Measurements from ENCODE around the gene TRPV3. TPM values are rescaled to one million over a fixed set of nuclear protein-coding genes. Genes with fewer than 3 reads are reported as not detected.
"Not testable (repeated sequence)": the region's sequence is repeated elsewhere in the genome, so short reads cannot be mapped to it uniquely, and the experiment has no call there.

The TRPV3 gene
- total and polyA plus RNA-seq, 2 donors from 2014 or later = 0.13 to 1.2 TPM

- no peak for FAIRE-seq
- no peak for DNase-seq
These were observed 30.1 kb downstream of the TRPV3 start for GRCh38 chr17:3527468-3527867.

DNA sequence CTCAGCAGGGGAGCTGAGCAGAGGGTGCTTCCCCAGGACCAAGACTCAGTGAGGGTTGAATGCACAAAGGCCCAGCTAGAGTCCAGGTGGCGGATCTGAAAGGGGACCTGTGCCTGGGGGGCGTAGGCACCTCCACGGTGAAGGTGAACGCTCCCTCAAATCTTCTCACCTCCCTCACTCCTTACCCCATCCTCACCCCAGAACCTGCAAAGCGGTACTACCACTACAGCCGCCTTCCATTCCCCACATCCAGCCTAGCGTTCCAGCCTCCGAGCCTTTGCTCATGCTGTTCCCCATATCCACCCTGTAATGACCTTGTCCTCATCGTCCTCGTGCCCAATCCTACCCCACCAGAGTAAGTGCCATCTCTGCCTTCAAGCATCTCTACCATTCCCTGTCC, 30.6 kb downstream of the TRPV3 start:
- H3K36me3 ChIP-seq (ENCODE audit: control insufficient read depth in 2 of 3, insufficient read depth in 3 of 3, low read length in 3 of 3) = no peaks in the 10 kb centered on the region
- DNase-seq (peak in 1 of 5 donors; percentile 18), FAIRE-seq (no peak)
- no peak overlapping the region for H3K9ac ChIP-seq (ENCODE audit: low read length in 3 of 3)
- TF ChIP-seq, protein P1, sequence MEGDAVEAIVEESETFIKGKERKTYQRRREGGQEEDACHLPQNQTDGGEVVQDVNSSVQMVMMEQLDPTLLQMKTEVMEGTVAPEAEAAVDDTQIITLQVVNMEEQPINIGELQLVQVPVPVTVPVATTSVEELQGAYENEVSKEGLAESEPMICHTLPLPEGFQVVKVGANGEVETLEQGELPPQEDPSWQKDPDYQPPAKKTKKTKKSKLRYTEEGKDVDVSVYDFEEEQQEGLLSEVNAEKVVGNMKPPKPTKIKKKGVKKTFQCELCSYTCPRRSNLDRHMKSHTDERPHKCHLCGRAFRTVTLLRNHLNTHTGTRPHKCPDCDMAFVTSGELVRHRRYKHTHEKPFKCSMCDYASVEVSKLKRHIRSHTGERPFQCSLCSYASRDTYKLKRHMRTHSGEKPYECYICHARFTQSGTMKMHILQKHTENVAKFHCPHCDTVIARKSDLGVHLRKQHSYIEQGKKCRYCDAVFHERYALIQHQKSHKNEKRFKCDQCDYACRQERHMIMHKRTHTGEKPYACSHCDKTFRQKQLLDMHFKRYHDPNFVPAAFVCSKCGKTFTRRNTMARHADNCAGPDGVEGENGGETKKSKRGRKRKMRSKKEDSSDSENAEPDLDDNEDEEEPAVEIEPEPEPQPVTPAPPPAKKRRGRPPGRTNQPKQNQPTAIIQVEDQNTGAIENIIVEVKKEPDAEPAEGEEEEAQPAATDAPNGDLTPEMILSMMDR (IDR thresholded peaks at IDR 0.05; ENCODE audit: borderline replicate concordance, extremely low read depth, insufficient read depth) = no peak
- no peak overlapping the region for H3K27ac ChIP-seq (ENCODE audit: low read depth in 2 of 2, low read length in 2 of 2)
- intact Hi-C loops (cut with DNase I) = no loop called here
- no peaks in the 10 kb centered on the region for H3K9me3 ChIP-seq (ENCODE audit: control insufficient read depth in 2 of 3, insufficient read depth in 1 of 3, low read length in 3 of 3)
- no peaks in the 10 kb centered on the region for H3K27me3 ChIP-seq (ENCODE audit: control insufficient read depth, insufficient read depth, low read length)
- no peaks in the 10 kb centered on the region for H3K4me1 ChIP-seq (ENCODE audit: control insufficient read depth in 2 of 3, insufficient read depth in 2 of 3, low read depth in 1 of 3, low read length in 3 of 3)
- no peak overlapping the region for H3K4me3 ChIP-seq (ENCODE audit: low read length in 3 of 3)

More at GRCh38 chr17:3527468-3527867, 30.1 kb downstream of the TRPV3 start:
- Histone ChIP-seq H3K4me3 (ENCODE audit: low read length in 3 of 3) (no peak overlapping the region), H3K9me3 (ENCODE audit: control insufficient read depth in 2 of 3, insufficient read depth in 1 of 3, low read length in 3 of 3) (no peaks in the 10 kb centered on the region), H3K9ac (ENCODE audit: low read length in 3 of 3) (no peak overlapping the region), H3K36me3 (ENCODE audit: control insufficient read depth in 2 of 3, insufficient read depth in 3 of 3, low read length in 3 of 3) (no peaks in the 10 kb centered on the region), H3K27ac (ENCODE audit: low read depth in 2 of 2, low read length in 2 of 2) (no peak overlapping the region), H3K4me1 (ENCODE audit: control insufficient read depth in 2 of 3, insufficient read depth in 2 of 3, low read depth in 1 of 3, low read length in 3 of 3) (no peaks in the 10 kb centered on the region), H3K27me3 (ENCODE audit: control insufficient read depth, insufficient read depth, low read length) (no peaks in the 10 kb centered on the region)
- intact Hi-C loops (cut with DNase I) = no loop called here
- TF ChIP-seq, protein P1 (IDR thresholded peaks at IDR 0.05; ENCODE audit: borderline replicate concordance, extremely low read depth, insufficient read depth) = no peak

GRCh38 chr17:3526491-3526890, 31.1 kb downstream of the TRPV3 start:
- DNase-seq (peak in 1 of 5 donors; percentile 20), FAIRE-seq (no peak)
- TF ChIP-seq, protein P1 (IDR thresholded peaks at IDR 0.05; ENCODE audit: borderline replicate concordance, extremely low read depth, insufficient read depth) = no peak
- intact Hi-C loops (cut with DNase I) = no loop called here
- H3K9me3 ChIP-seq (ENCODE audit: control insufficient read depth in 2 of 3, insufficient read depth in 1 of 3, low read length in 3 of 3) = no peaks in the 10 kb centered on the region
- no peak overlapping the region for H3K27ac ChIP-seq (ENCODE audit: low read depth in 2 of 2, low read length in 2 of 2)
- no peaks in the 10 kb centered on the region for H3K36me3 ChIP-seq (ENCODE audit: control insufficient read depth in 2 of 3, insufficient read depth in 3 of 3, low read length in 3 of 3)
- H3K27me3 ChIP-seq (ENCODE audit: control insufficient read depth, insufficient read depth, low read length) = no peaks in the 10 kb centered on the region
- no peak overlapping the region for H3K4me3 ChIP-seq (ENCODE audit: low read length in 3 of 3)
- no peaks in the 10 kb centered on the region for H3K4me1 ChIP-seq (ENCODE audit: control insufficient read depth in 2 of 3, insufficient read depth in 2 of 3, low read depth in 1 of 3, low read length in 3 of 3)
- H3K9ac ChIP-seq (ENCODE audit: low read length in 3 of 3) = no peak overlapping the region

GRCh38 chr17:3524024-3524423, 33.6 kb downstream of the TRPV3 start:
- Histone ChIP-seq H3K4me3 (ENCODE audit: low read length in 3 of 3) (no peak overlapping the region), H3K4me1 (ENCODE audit: control insufficient read depth in 2 of 3, insufficient read depth in 2 of 3, low read depth in 1 of 3, low read length in 3 of 3) (no peaks in the 10 kb centered on the region), H3K27me3 (ENCODE audit: control insufficient read depth, insufficient read depth, low read length) (no peaks in the 10 kb centered on the region), H3K27ac (ENCODE audit: low read depth in 2 of 2, low read length in 2 of 2) (no peak overlapping the region), H3K36me3 (ENCODE audit: control insufficient read depth in 2 of 3, insufficient read depth in 3 of 3, low read length in 3 of 3) (no peaks in the 10 kb centered on the region), H3K9ac (ENCODE audit: low read length in 3 of 3) (no peak overlapping the region), H3K9me3 (ENCODE audit: control insufficient read depth in 2 of 3, insufficient read depth in 1 of 3, low read length in 3 of 3) (no peaks in the 10 kb centered on the region)
- FAIRE-seq (no peak), DNase-seq (peak in 1 of 5 donors; percentile 29)
- intact Hi-C loops (cut with DNase I) = no loop called here
- TF ChIP-seq, protein P1 (IDR thresholded peaks at IDR 0.05; ENCODE audit: borderline replicate concordance, extremely low read depth, insufficient read depth) = no peak

GRCh38 chr17:3519472-3519871, 38.1 kb downstream of the TRPV3 start:
- intact Hi-C loops (cut with DNase I); DNase-seq: not testable (repeated sequence)

More at GRCh38 chr17:3519472-3519871, 38.1 kb downstream of the TRPV3 start:
- H3K4me1 ChIP-seq (ENCODE audit: control insufficient read depth in 2 of 3, insufficient read depth in 2 of 3, low read depth in 1 of 3, low read length in 3 of 3); H3K27ac ChIP-seq (ENCODE audit: low read depth in 2 of 2, low read length in 2 of 2); FAIRE-seq; H3K4me3 ChIP-seq (ENCODE audit: low read length in 3 of 3); H3K27me3 ChIP-seq (ENCODE audit: control insufficient read depth, insufficient read depth, low read length); H3K9ac ChIP-seq (ENCODE audit: low read length in 3 of 3); H3K36me3 ChIP-seq (ENCODE audit: control insufficient read depth in 2 of 3, insufficient read depth in 3 of 3, low read length in 3 of 3); H3K9me3 ChIP-seq (ENCODE audit: control insufficient read depth in 2 of 3, insufficient read depth in 1 of 3, low read length in 3 of 3): not testable (repeated sequence)
